ENCODE data around the gene TSG101.

TSG101 gene

DNA sequence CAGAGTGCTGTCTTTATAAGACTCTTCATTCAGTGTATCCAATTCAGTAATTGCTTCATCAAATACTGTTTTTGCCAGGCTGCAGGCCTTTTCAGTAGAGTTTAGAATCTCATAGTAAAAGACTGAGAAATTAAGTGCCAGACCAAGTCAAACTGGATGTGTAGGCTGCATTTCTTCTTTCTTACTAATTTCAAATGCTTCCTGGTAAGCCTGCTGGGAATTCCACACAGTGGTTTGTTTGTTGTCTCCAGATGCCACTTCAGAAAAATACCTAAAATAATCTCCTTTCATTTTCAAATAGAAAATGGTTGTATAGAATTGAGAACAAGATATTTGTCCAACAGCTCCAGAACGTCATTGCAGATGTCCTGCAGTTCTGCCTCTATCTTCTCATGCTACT is 36.4 kb downstream of the TSG101 start:
- H3K36me3 ChIP-seq (ENCODE audit: insufficient read depth, low read length), result peaks cover 64% of the 10 kb centered on the region
- no peak overlapping the region for H2AFZ ChIP-seq (ENCODE audit: low read depth, low read length)
- H3K4me3 ChIP-seq (ENCODE audit: low read length), result no peak overlapping the region
- no peaks in the 10 kb centered on the region for H3K27me3 ChIP-seq (ENCODE audit: insufficient read depth, low read length)
- no peaks in the 10 kb centered on the region for H3K4me1 ChIP-seq (ENCODE audit: insufficient read depth, low read length)
- H3K9me3 ChIP-seq (ENCODE audit: low read length), result no peaks in the 10 kb centered on the region

DNA sequence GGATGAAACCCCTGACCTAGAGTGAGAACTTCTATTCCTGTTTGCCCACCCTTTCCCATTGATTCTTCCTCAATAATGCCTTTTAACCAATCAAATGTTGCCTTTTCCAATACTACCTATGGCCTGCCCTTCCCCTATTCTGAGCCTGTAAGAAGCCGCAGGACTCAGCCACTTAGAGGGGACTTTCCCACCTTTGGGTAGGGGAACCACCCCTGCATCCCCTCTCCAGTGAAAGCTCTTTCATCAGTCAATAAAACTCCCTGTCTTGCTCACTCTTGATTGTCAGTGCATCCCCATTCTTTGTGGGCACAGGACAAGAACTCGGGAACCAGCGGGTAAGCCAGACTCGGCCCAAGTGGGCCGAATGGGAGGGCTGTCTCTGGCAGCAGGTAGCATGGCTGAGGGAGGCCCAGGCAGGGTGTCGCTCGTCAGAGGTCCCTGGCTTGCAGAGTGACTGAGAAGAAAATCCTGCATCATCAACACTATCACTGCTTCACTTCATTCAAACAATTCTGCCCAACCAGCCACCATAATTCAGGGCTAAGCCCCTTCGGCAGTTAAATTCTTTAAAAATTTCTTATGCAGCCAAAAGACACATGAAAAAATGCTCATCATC is 40.7 kb downstream of the TSG101 start:
- no peaks in the 10 kb centered on the region for H3K9me3 ChIP-seq (ENCODE audit: low read length)
- H3K36me3 ChIP-seq (ENCODE audit: insufficient read depth, low read length), result peaks cover 73% of the 10 kb centered on the region
- no peak overlapping the region for H2AFZ ChIP-seq (ENCODE audit: low read depth, low read length)
- no peak overlapping the region for H3K4me3 ChIP-seq (ENCODE audit: low read length)
- H3K4me1 ChIP-seq (ENCODE audit: insufficient read depth, low read length), result no peaks in the 10 kb centered on the region
- no peaks in the 10 kb centered on the region for H3K27me3 ChIP-seq (ENCODE audit: insufficient read depth, low read length)

DNA sequence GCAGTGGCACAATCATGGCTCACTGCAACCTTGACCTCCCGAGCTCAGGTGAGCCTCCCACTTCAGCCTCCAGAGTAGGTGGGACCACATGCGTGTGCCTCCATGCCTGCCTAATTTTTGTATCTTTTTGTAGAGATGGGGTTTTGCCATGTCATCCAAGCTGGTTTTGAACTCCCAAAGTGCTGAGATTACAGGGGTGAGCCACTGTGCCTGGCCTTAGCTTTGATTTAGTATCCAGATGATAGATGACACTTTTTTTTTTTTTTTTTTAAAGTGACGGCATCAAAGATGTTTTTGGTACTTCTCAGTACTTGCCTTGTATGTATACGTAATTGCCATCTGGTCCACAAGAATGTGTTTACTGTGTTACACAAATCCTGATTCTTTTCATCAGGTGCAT is 47.7 kb downstream of the TSG101 start:
- Histone ChIP-seq H3K4me1 (ENCODE audit: insufficient read depth, low read length) (no peaks in the 10 kb centered on the region), H3K27me3 (ENCODE audit: insufficient read depth, low read length) (no peaks in the 10 kb centered on the region), H2AFZ (ENCODE audit: low read depth, low read length) (no peak overlapping the region), H3K9me3 (ENCODE audit: low read length) (no peaks in the 10 kb centered on the region), H3K36me3 (ENCODE audit: insufficient read depth, low read length) (peaks cover 87% of the 10 kb centered on the region), H3K4me3 (ENCODE audit: low read length) (no peak overlapping the region)

DNA sequence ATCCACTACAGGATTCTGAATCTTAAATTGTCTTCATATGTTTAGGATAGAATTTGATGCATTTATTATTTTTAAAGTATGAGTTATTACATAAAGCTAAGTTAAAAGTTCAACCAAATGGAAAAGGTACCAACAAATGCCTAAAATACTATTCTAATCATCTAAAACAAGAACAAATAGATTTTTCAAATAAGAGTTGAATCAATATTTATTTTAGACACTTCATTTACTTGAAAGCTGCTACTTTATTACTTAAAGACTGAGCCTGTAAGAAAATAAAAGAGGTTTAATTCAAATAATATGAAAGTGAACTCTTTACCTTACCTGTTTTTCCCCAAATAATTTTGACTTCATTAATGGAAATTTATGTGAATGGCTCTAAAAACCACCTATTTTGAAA is 54.2 kb downstream of the TSG101 start:
- no peaks in the 10 kb centered on the region for H3K9me3 ChIP-seq (ENCODE audit: low read length)
- no peaks in the 10 kb centered on the region for H3K4me1 ChIP-seq (ENCODE audit: insufficient read depth, low read length)
- H3K4me3 ChIP-seq (ENCODE audit: low read length), result no peak overlapping the region
- H2AFZ ChIP-seq (ENCODE audit: low read depth, low read length), result no peak overlapping the region
- peaks cover 30% of the 10 kb centered on the region for H3K36me3 ChIP-seq (ENCODE audit: insufficient read depth, low read length)
- no peaks in the 10 kb centered on the region for H3K27me3 ChIP-seq (ENCODE audit: insufficient read depth, low read length)

DNA sequence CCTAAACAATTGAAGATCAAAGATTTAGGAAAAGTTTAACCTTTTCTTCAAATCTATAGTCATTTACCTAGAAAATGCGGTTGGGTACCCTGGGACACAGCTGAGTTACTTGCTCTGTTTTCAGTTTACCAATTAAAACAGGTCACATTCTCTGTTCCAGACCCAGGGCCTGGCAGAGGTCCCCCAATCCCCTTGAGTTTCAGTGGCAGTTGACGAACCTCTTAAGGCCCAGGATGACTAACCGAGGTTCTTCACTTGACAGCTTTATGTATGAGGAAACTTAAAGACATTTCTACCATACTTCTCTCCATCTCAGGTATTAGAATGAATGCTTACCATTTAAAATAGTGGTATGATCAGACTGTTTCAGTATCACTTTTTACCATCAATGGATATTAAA is 54.7 kb downstream of the TSG101 start:
- Histone ChIP-seq H3K36me3 (ENCODE audit: insufficient read depth, low read length) (peaks cover 27% of the 10 kb centered on the region), H3K9me3 (ENCODE audit: low read length) (no peaks in the 10 kb centered on the region), H3K27me3 (ENCODE audit: insufficient read depth, low read length) (no peaks in the 10 kb centered on the region), H3K4me1 (ENCODE audit: insufficient read depth, low read length) (no peaks in the 10 kb centered on the region), H2AFZ (ENCODE audit: low read depth, low read length) (no peak overlapping the region), H3K4me3 (ENCODE audit: low read length) (no peak overlapping the region)

DNA sequence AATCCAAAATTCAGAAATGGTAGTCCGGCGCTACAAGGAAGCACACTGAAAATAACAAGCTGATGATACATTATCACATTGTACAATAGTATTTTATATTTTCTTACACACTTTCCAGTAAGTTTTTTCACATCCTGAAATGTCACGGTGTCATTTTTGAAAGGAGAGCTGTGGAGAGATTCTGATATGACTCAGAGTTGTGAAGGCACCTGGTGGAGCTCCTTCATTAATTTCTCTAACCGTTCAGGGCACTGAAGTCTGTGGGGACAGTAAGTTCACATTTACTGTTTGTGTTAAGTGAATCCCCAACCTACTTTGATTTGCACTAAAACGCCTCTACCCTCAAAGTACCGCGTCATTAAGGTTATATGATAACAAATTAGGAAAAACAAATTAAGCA is 57.8 kb downstream of the TSG101 start:
- H3K4me3 ChIP-seq (ENCODE audit: low read length), result no peak overlapping the region
- H3K9me3 ChIP-seq (ENCODE audit: low read length), result no peaks in the 10 kb centered on the region
- no peaks in the 10 kb centered on the region for H3K27me3 ChIP-seq (ENCODE audit: insufficient read depth, low read length)
- H3K4me1 ChIP-seq (ENCODE audit: insufficient read depth, low read length), result no peaks in the 10 kb centered on the region
- peaks cover 6% of the 10 kb centered on the region for H3K36me3 ChIP-seq (ENCODE audit: insufficient read depth, low read length)
- H2AFZ ChIP-seq (ENCODE audit: low read depth, low read length), result no peak overlapping the region

DNA sequence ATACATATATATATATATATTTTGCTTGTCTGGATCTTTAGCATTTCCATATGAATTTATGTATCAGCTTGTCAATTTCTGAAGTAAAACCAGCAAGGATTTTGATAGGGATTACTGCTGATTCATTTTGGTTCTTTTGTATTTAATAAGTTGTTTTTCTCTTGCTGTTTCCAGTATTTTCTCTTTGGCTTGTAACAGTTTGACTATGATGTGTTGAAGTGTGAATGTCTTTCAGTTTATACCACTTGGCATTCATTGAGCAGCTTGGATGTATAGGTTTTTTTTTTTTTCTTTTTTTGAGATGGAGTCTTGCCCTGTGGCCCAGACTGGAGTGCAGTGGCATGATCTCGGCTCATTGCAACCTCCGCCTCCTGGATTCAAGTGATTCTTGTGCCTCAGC is 58.7 kb downstream of the TSG101 start:
- no peaks in the 10 kb centered on the region for H3K9me3 ChIP-seq (ENCODE audit: low read length)

DNA sequence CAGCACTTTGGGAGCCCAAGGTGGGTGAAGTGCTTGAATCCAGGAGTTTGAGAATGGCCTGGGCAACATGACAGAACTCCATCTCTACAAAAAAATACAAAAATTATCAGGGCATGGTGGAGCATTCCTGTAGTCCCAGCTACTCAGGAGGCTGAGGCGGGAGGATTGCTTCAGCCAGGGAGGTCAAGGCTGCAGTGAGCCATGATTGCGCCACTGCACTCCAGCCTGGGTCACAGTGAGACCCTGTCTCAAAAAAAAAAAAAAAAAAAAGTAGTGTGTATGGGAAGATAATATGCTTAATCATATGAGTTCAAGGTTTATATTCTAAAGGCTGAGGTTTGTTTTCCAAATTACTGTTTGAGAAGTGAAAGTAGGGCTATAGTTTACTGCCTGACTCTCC is 60.3 kb downstream of the TSG101 start:
- H3K27me3 ChIP-seq (ENCODE audit: insufficient read depth, low read length), result no peaks in the 10 kb centered on the region
- H3K9me3 ChIP-seq (ENCODE audit: low read length), result no peaks in the 10 kb centered on the region
- H2AFZ ChIP-seq (ENCODE audit: low read depth, low read length), result no peak overlapping the region
- H3K4me1 ChIP-seq (ENCODE audit: insufficient read depth, low read length), result no peaks in the 10 kb centered on the region
- no peak overlapping the region for H3K4me3 ChIP-seq (ENCODE audit: low read length)
- H3K36me3 ChIP-seq (ENCODE audit: insufficient read depth, low read length), result no peaks in the 10 kb centered on the region

More for the DNA sequence above, 58.7 kb downstream of the TSG101 start:
- Histone ChIP-seq H3K4me3 (ENCODE audit: low read length) (no peak overlapping the region), H3K36me3 (ENCODE audit: insufficient read depth, low read length) (peaks cover 3% of the 10 kb centered on the region), H3K4me1 (ENCODE audit: insufficient read depth, low read length) (no peaks in the 10 kb centered on the region), H3K27me3 (ENCODE audit: insufficient read depth, low read length) (no peaks in the 10 kb centered on the region), H2AFZ (ENCODE audit: low read depth, low read length) (no peak overlapping the region)

DNA sequence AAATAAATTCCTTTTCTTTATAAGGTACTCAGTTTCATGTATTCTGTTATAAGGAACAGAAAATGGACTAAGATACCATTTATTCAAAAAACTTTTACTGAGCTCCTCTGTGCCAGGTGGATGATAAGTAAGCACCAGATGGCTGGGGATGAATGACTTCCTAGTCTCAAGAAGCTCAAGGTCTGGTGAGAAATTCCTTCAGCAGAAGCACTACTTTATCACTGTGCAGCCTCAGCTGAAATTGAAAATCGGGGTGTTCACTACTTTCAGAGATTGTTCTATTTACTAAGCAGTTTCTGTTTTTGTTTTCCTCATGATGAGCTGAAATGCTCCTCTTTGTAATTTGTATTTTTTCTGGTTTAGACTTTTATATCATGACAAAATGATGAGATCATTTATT is 63.3 kb downstream of the TSG101 start:
- Histone ChIP-seq H3K9me3 (ENCODE audit: low read length) (no peaks in the 10 kb centered on the region), H3K4me1 (ENCODE audit: insufficient read depth, low read length) (no peaks in the 10 kb centered on the region), H2AFZ (ENCODE audit: low read depth, low read length) (no peak overlapping the region), H3K4me3 (ENCODE audit: low read length) (no peak overlapping the region), H3K36me3 (ENCODE audit: insufficient read depth, low read length) (no peaks in the 10 kb centered on the region), H3K27me3 (ENCODE audit: insufficient read depth, low read length) (no peaks in the 10 kb centered on the region)

DNA sequence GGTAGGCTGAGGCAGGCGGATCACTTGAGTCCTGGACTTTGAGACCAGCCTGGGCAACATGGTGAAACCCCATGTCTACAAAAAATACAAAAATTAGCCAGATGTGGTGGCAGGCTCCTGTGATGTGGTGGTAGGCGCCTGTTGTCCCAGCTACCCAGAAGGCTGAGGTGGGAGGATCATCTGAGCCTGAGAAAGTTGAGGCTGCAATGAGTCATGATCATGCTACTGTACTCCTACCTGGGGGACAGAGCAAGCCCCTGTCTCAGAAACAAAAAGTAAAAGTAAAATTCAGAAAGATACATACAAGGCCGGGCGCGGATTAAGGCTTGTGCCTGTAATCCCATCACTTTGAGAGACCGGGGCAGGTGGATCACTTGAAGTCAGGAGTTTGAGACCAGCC is 64.8 kb downstream of the TSG101 start:
- no peak overlapping the region for H2AFZ ChIP-seq (ENCODE audit: low read depth, low read length)
- H3K4me3 ChIP-seq (ENCODE audit: low read length), result no peak overlapping the region
- H3K36me3 ChIP-seq (ENCODE audit: insufficient read depth, low read length), result no peaks in the 10 kb centered on the region
- no peaks in the 10 kb centered on the region for H3K9me3 ChIP-seq (ENCODE audit: low read length)
- H3K27me3 ChIP-seq (ENCODE audit: insufficient read depth, low read length), result no peaks in the 10 kb centered on the region
- H3K4me1 ChIP-seq (ENCODE audit: insufficient read depth, low read length), result no peaks in the 10 kb centered on the region

DNA sequence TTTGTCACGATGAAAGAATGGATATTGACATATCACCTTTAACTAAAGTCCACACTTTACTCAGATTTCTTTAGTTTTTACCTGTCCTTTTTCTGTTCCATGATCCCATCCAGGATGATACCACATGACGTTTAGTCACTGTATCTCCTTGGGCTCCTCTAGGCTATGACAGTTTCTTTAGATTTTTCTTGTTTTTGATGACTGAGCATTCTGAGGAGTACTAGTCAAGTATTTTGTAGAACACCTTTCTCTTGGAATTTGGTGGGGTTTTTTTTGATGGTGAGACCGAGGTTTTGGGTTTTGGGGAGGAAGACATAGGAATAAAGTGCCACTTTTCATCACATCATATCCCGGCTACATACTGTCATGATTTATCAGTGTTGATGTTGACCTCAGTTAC is 67.1 kb downstream of the TSG101 start:
- no peak overlapping the region for H3K4me3 ChIP-seq (ENCODE audit: low read length)
- H3K27me3 ChIP-seq (ENCODE audit: insufficient read depth, low read length), result no peaks in the 10 kb centered on the region
- H3K36me3 ChIP-seq (ENCODE audit: insufficient read depth, low read length), result no peaks in the 10 kb centered on the region
- no peaks in the 10 kb centered on the region for H3K4me1 ChIP-seq (ENCODE audit: insufficient read depth, low read length)
- H2AFZ ChIP-seq (ENCODE audit: low read depth, low read length), result no peak overlapping the region
- H3K9me3 ChIP-seq (ENCODE audit: low read length), result no peaks in the 10 kb centered on the region

DNA sequence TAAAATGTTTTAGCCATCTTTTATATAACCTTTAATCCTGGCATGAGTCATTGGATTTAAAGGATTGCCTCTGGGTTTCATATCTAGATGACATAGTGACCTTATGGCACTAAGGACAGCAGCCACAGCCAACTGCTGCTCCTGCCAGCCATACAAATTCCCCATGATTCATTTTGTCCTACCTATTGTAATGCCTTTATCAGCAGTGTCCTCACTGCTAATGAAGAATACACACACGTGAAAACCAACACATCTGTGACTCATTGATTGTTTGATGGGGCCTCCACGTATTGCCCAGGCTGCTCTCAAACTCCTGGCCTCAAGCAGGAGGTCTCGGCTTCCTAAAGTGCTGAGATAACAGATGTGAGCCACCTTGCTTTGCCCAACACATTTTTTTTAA is 69.3 kb downstream of the TSG101 start:
- no peaks in the 10 kb centered on the region for H3K9me3 ChIP-seq (ENCODE audit: low read length)
- H2AFZ ChIP-seq (ENCODE audit: low read depth, low read length), result no peak overlapping the region
- H3K27me3 ChIP-seq (ENCODE audit: insufficient read depth, low read length), result no peaks in the 10 kb centered on the region
- H3K4me1 ChIP-seq (ENCODE audit: insufficient read depth, low read length), result no peaks in the 10 kb centered on the region
- no peak overlapping the region for H3K4me3 ChIP-seq (ENCODE audit: low read length)
- no peaks in the 10 kb centered on the region for H3K36me3 ChIP-seq (ENCODE audit: insufficient read depth, low read length)

DNA sequence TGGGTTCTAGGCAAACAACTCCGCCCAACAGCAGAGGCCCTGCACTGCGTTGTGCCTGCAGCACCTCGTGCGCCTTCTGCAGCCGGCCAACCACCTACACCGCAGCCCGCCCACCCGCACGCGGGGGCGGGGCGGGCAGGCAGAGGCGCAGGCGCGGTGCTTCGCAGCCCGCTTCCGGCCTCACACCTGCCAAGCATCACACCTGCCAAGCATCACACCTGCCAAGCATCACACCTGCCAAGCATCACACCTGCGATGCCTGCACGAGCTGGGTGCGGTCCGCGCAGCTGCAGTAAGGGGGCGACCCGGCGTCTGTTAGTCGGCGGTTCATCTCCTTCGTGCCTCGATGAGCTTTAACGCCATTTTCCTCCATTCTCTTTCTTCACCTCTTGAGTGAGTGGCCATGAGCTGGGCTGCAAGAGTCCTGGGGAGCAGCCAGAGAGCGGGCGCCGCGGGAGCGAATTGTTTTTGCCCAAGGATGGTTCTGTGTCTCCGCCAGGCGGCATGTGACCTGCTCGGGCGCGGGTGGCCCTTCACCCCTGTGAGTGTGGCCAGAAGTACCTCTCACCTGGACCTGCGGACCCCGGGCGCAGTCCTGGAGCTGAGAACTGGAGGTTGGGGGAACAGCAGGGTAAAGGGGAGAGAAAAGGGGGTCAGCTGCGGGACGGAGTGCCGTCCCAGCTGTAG is 70.9 kb downstream of the TSG101 start, which contains the start of gene LDHAL6A:
LDHAL6A (plus strand) TSS at position 171 of the 687 bp plus-strand sequence. CDS start 825 bp downstream, outside the sequence.
- Histone ChIP-seq H3K4me3 (ENCODE audit: low read length) (no peak within 1 kb of the TSS), H3K27me3 (ENCODE audit: insufficient read depth, low read length) (no peaks in the 10 kb centered on the region), H3K9me3 (ENCODE audit: low read length) (no peaks in the 10 kb centered on the region), H3K36me3 (ENCODE audit: insufficient read depth, low read length) (no peaks in the 10 kb centered on the region), H2AFZ (ENCODE audit: low read depth, low read length) (no peak within 1 kb of the TSS), H3K4me1 (ENCODE audit: insufficient read depth, low read length) (no peaks in the 10 kb centered on the region)

DNA sequence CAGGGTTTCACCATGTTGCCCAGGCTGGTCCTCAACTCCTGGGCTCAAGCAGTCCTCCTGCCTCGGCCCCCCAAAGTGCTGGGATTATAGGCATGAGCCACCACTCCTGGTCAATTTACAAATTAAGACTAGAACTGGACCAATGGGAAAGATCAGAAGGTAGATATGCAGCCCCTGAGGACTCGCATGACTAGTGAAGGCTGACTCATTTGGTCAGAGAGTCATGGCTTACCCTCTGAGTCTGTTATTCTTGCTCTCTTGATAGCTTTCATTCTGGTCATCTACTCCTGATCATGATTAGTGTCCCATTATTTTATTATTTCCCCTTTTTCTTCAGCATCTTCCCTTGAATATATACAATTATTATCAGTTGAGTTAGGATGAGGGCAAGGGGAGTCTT is 73.8 kb downstream of the TSG101 start:
- Histone ChIP-seq H3K4me3 (ENCODE audit: low read length) (no peak overlapping the region), H2AFZ (ENCODE audit: low read depth, low read length) (no peak overlapping the region), H3K9me3 (ENCODE audit: low read length) (no peaks in the 10 kb centered on the region), H3K27me3 (ENCODE audit: insufficient read depth, low read length) (no peaks in the 10 kb centered on the region), H3K4me1 (ENCODE audit: insufficient read depth, low read length) (no peaks in the 10 kb centered on the region), H3K36me3 (ENCODE audit: insufficient read depth, low read length) (no peaks in the 10 kb centered on the region)

Data from neuron (in vitro differentiated cells).